CD4-positive, CD25-positive, alpha-beta regulatory T cell (primary cell): ENCODE measurements around the gene SIM2. TPM values are rescaled to one million over a fixed set of nuclear protein-coding genes. Genes with fewer than 3 reads are reported as not detected.
A peak's percentile ranks its signal among the peaks of the same experiment; 100 is the strongest.

Experiments used
- ATAC-seq, 2 donors: fragments of 150-1000 bp; cut with Tn5 transposase; one replicate each; pipeline ENCODE4 v1.10.0; 2021; ENCODE audit warnings: low read depth in 2 of 2, moderate number of reproducible peaks in 2 of 2, moderate library complexity in 1 of 2
- DNase-seq, 3 donors: peaks; one replicate each; pipeline versions ENCODE4 v3.0.0 to v3.0.0-alpha.2; 2012 to 2022; ENCODE audit warnings: mixed read lengths in 1 of 3
- H3K27ac ChIP-seq: one replicate; pipeline ENCODE4 v1.7.0; 2013; ENCODE audit warnings: mild to moderate bottlenecking, low read length; ENCODE audit not compliant: insufficient read depth, poor library complexity, severe bottlenecking
- H3K27me3 ChIP-seq: one replicate; pipeline ENCODE4 v1.7.0; 2013; ENCODE audit warnings: low read length; ENCODE audit not compliant: control insufficient read depth, insufficient read depth
- H3K36me3 ChIP-seq: one replicate; pipeline ENCODE4 v1.7.0; 2013; ENCODE audit warnings: mild to moderate bottlenecking, low read length, moderate library complexity; ENCODE audit not compliant: control insufficient read depth, insufficient read depth
- H3K4me1 ChIP-seq: 2 replicates; pipeline ENCODE4 v1.7.0; 2013; ENCODE audit warnings: mild to moderate bottlenecking, low read length; ENCODE audit not compliant: insufficient read depth, control insufficient read depth, poor library complexity, severe bottlenecking
- H3K4me3 ChIP-seq: one replicate; pipeline ENCODE4 v1.7.0; 2013; ENCODE audit warnings: low read depth, mild to moderate bottlenecking, low read length, moderate library complexity
- H3K9me3 ChIP-seq, 2 experiments: 1 replicate in 1 of 2; 2 replicates in 1 of 2; pipeline ENCODE4 v1.7.0; 2013; ENCODE audit warnings: low read length in 2 of 2, mild to moderate bottlenecking in 1 of 2, moderate library complexity in 1 of 2; ENCODE audit not compliant: control insufficient read depth in 2 of 2
- H3K27ac Mint-ChIP-seq, 3 donors: one replicate each; pipeline ENCODE4 v1.8.0; 2020 to 2022; ENCODE audit warnings: mild to moderate bottlenecking in 3 of 3, mixed read lengths in 3 of 3, moderate library complexity in 2 of 3
- H3K27me3 Mint-ChIP-seq: one replicate; pipeline ENCODE4 v1.8.0; 2022; ENCODE audit warnings: mild to moderate bottlenecking, mixed read lengths
- H3K36me3 Mint-ChIP-seq: one replicate; pipeline ENCODE4 v1.8.0; 2020; ENCODE audit warnings: mixed read lengths
- H3K4me1 Mint-ChIP-seq, 4 donors: one replicate each; pipeline ENCODE4 v1.8.0; 2020 to 2022; ENCODE audit warnings: mixed read lengths in 4 of 4, mild to moderate bottlenecking in 1 of 4
- H3K4me3 Mint-ChIP-seq, 4 donors: one replicate each; pipeline ENCODE4 v1.8.0; 2020 to 2022; ENCODE audit warnings: mild to moderate bottlenecking in 4 of 4, mixed read lengths in 4 of 4, moderate library complexity in 3 of 4
- H3K9me3 Mint-ChIP-seq, 7 donors: one replicate each; pipeline ENCODE4 v1.8.0; 2020 to 2022; ENCODE audit warnings: mixed read lengths in 7 of 7, mild to moderate bottlenecking in 3 of 7, moderate library complexity in 2 of 7
- polyA plus RNA-seq, 4 donors: library from polyadenylated mRNA; unstranded; fragments of 300-500 nt; fragmentation: Illumina TruSeq; gene quantifications; one replicate each; pipeline ENCODE4 v1.2.3, GENCODE V29; 2021
- total RNA-seq: library from RNA; stranded (reverse); gene quantifications from one replicate; pipeline ENCODE4 v1.2.3, GENCODE V29; 2022

The SIM2 gene
- total and polyA plus RNA-seq, 5 donors from 2014 or later: 0.03 to 0.18 TPM; not detected in 3

- ATAC-seq (no peak), DNase-seq (no peak)
- Histone ChIP-seq H3K27me3 (peaks cover 3% of the 10 kb centered on the region), H3K4me3 (no peak overlapping the region), H3K27ac (no peak overlapping the region), H3K4me1 (no peaks in the 10 kb centered on the region), H3K9me3 (no peaks in the 10 kb centered on the region), H3K36me3 (no peaks in the 10 kb centered on the region)
- Mint-ChIP-seq H3K27me3 (peaks cover 38% of the 10 kb centered on the region), H3K4me3 (no peak overlapping the region), H3K9me3 (peaks cover 0 to 2% (median 0%) of the 10 kb centered on the region in 7 donors), H3K4me1 (peaks cover 0 to 3% (median under 1%) of the 10 kb centered on the region in 4 donors), H3K36me3 (no peaks in the 10 kb centered on the region), H3K27ac (no peak overlapping the region)
These were observed 42.6 kb downstream of the SIM2 start for GRCh38 chr21:36741506-36741905.

- peaks cover 0 to 10% (median 5%) of the 10 kb centered on the region in 4 donors for H3K4me1 Mint-ChIP-seq
- peaks cover 0 to 2% (median 0%) of the 10 kb centered on the region in 7 donors for H3K9me3 Mint-ChIP-seq
- H3K27me3 Mint-ChIP-seq: peaks cover 46% of the 10 kb centered on the region
These were observed 44.1 kb downstream of the SIM2 start for GRCh38 chr21:36743008-36743407.

GRCh38 chr21:36743446-36743845 lies 44.5 kb downstream of the SIM2 start:
- DNase-seq (no peak), ATAC-seq (no peak)
- no peak overlapping the region for H3K27ac Mint-ChIP-seq
- Histone ChIP-seq H3K27ac (no peak overlapping the region), H3K4me1 (peaks cover 9% of the 10 kb centered on the region), H3K4me3 (no peak overlapping the region), H3K9me3 (no peaks in the 10 kb centered on the region), H3K27me3 (peaks cover 12% of the 10 kb centered on the region), H3K36me3 (no peaks in the 10 kb centered on the region)
- H3K9me3 Mint-ChIP-seq: peaks cover 0 to 2% (median 0%) of the 10 kb centered on the region in 7 donors
- H3K27me3 Mint-ChIP-seq: peaks cover 48% of the 10 kb centered on the region
- H3K36me3 Mint-ChIP-seq: peaks cover 3% of the 10 kb centered on the region
- H3K4me3 Mint-ChIP-seq: no peak overlapping the region
- peaks cover 0 to 12% (median 5%) of the 10 kb centered on the region in 4 donors for H3K4me1 Mint-ChIP-seq

More at GRCh38 chr21:36743008-36743407, 44.1 kb downstream of the SIM2 start:
- Mint-ChIP-seq H3K4me3 (no peak overlapping the region), H3K36me3 (peaks cover 3% of the 10 kb centered on the region), H3K27ac (no peak overlapping the region)
- Histone ChIP-seq H3K27ac (no peak overlapping the region), H3K27me3 (peaks cover 9% of the 10 kb centered on the region), H3K36me3 (no peaks in the 10 kb centered on the region), H3K4me1 (peaks cover 7% of the 10 kb centered on the region), H3K9me3 (no peaks in the 10 kb centered on the region), H3K4me3 (no peak overlapping the region)
- DNase-seq (no peak), ATAC-seq (no peak)

GRCh38 chr21:36744190-36744559 lies 45.3 kb downstream of the SIM2 start:
- Mint-ChIP-seq H3K27ac (no peak overlapping the region), H3K36me3 (peaks cover 3% of the 10 kb centered on the region), H3K4me3 (no peak overlapping the region), H3K9me3 (peaks cover 0 to 2% (median 0%) of the 10 kb centered on the region in 7 donors), H3K4me1 (peaks cover 0 to 16% (median 5%) of the 10 kb centered on the region in 4 donors), H3K27me3 (peaks cover 50% of the 10 kb centered on the region)
- no peak overlapping the region for H3K4me3 ChIP-seq
- no peaks in the 10 kb centered on the region for H3K9me3 ChIP-seq
- H3K36me3 ChIP-seq: no peaks in the 10 kb centered on the region
- ATAC-seq: no peak
- peaks cover 19% of the 10 kb centered on the region for H3K27me3 ChIP-seq
- no peak for DNase-seq
- peaks cover 9% of the 10 kb centered on the region for H3K4me1 ChIP-seq
- H3K27ac ChIP-seq: no peak overlapping the region

GRCh38 chr21:36744560-36745231 lies 45.8 kb downstream of the SIM2 start:
- Histone ChIP-seq H3K4me1 (peaks cover 9% of the 10 kb centered on the region), H3K27me3 (peaks cover 20% of the 10 kb centered on the region), H3K27ac (no peak overlapping the region), H3K36me3 (no peaks in the 10 kb centered on the region), H3K9me3 (no peaks in the 10 kb centered on the region), H3K4me3 (no peak overlapping the region)
- DNase-seq (no peak), ATAC-seq (no peak)
- peaks cover 0 to 2% (median 0%) of the 10 kb centered on the region in 7 donors for H3K9me3 Mint-ChIP-seq
- no peak overlapping the region for H3K4me3 Mint-ChIP-seq
- peaks cover 8% of the 10 kb centered on the region for H3K36me3 Mint-ChIP-seq
- no peak overlapping the region for H3K27ac Mint-ChIP-seq
- H3K27me3 Mint-ChIP-seq: peaks cover 50% of the 10 kb centered on the region
- peaks cover 0 to 18% (median 5%) of the 10 kb centered on the region in 4 donors for H3K4me1 Mint-ChIP-seq

GRCh38 chr21:36745459-36745858 lies 46.5 kb downstream of the SIM2 start:
- DNase-seq: no peak
- no peaks in the 10 kb centered on the region for H3K9me3 ChIP-seq
- H3K27ac Mint-ChIP-seq: no peak overlapping the region
- H3K4me1 Mint-ChIP-seq: peaks cover 0 to 18% (median 5%) of the 10 kb centered on the region in 4 donors
- no peak for ATAC-seq
- no peak overlapping the region for H3K27ac ChIP-seq
- no peak overlapping the region for H3K4me3 ChIP-seq
- H3K4me1 ChIP-seq: peaks cover 9% of the 10 kb centered on the region
- no peaks in the 10 kb centered on the region for H3K36me3 ChIP-seq
- peaks cover 0 to 2% (median 0%) of the 10 kb centered on the region in 7 donors for H3K9me3 Mint-ChIP-seq
- H3K27me3 Mint-ChIP-seq: peaks cover 50% of the 10 kb centered on the region
- peaks cover 13% of the 10 kb centered on the region for H3K36me3 Mint-ChIP-seq
- H3K4me3 Mint-ChIP-seq: no peak overlapping the region
- H3K27me3 ChIP-seq: peaks cover 20% of the 10 kb centered on the region

GRCh38 chr21:36747041-36747814 lies 48.3 kb downstream of the SIM2 start:
- H3K4me3 Mint-ChIP-seq: peak overlapping the region in 3 of 4 donors; percentile 41 to 90 (median 53)
- no peak overlapping the region for H3K27ac ChIP-seq
- peaks cover 20% of the 10 kb centered on the region for H3K27me3 ChIP-seq
- H3K4me3 ChIP-seq: no peak overlapping the region
- peaks cover 9% of the 10 kb centered on the region for H3K4me1 ChIP-seq
- peaks cover 0 to 18% (median 5%) of the 10 kb centered on the region in 4 donors for H3K4me1 Mint-ChIP-seq
- H3K36me3 ChIP-seq: no peaks in the 10 kb centered on the region
- ATAC-seq (no peak), DNase-seq (no peak)
- no peaks in the 10 kb centered on the region for H3K9me3 ChIP-seq
- H3K27ac Mint-ChIP-seq: no peak overlapping the region
- peaks cover 46% of the 10 kb centered on the region for H3K27me3 Mint-ChIP-seq
- H3K36me3 Mint-ChIP-seq: peaks cover 23% of the 10 kb centered on the region
- H3K9me3 Mint-ChIP-seq: peaks cover 0 to 2% (median 0%) of the 10 kb centered on the region in 7 donors
